HG03571 (cell line): Measurements from ENCODE around the gene CEP290.

Source experiments
- ATAC-seq: cut with Tn5 transposase; IDR thresholded peaks from one replicate; pipeline ENCODE4 v1.9.1; 2021; ENCODE audit not compliant: unreplicated experiment

The CEP290 gene, protein sequence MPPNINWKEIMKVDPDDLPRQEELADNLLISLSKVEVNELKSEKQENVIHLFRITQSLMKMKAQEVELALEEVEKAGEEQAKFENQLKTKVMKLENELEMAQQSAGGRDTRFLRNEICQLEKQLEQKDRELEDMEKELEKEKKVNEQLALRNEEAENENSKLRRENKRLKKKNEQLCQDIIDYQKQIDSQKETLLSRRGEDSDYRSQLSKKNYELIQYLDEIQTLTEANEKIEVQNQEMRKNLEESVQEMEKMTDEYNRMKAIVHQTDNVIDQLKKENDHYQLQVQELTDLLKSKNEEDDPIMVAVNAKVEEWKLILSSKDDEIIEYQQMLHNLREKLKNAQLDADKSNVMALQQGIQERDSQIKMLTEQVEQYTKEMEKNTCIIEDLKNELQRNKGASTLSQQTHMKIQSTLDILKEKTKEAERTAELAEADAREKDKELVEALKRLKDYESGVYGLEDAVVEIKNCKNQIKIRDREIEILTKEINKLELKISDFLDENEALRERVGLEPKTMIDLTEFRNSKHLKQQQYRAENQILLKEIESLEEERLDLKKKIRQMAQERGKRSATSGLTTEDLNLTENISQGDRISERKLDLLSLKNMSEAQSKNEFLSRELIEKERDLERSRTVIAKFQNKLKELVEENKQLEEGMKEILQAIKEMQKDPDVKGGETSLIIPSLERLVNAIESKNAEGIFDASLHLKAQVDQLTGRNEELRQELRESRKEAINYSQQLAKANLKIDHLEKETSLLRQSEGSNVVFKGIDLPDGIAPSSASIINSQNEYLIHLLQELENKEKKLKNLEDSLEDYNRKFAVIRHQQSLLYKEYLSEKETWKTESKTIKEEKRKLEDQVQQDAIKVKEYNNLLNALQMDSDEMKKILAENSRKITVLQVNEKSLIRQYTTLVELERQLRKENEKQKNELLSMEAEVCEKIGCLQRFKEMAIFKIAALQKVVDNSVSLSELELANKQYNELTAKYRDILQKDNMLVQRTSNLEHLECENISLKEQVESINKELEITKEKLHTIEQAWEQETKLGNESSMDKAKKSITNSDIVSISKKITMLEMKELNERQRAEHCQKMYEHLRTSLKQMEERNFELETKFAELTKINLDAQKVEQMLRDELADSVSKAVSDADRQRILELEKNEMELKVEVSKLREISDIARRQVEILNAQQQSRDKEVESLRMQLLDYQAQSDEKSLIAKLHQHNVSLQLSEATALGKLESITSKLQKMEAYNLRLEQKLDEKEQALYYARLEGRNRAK (N-terminal part only)

DNA sequence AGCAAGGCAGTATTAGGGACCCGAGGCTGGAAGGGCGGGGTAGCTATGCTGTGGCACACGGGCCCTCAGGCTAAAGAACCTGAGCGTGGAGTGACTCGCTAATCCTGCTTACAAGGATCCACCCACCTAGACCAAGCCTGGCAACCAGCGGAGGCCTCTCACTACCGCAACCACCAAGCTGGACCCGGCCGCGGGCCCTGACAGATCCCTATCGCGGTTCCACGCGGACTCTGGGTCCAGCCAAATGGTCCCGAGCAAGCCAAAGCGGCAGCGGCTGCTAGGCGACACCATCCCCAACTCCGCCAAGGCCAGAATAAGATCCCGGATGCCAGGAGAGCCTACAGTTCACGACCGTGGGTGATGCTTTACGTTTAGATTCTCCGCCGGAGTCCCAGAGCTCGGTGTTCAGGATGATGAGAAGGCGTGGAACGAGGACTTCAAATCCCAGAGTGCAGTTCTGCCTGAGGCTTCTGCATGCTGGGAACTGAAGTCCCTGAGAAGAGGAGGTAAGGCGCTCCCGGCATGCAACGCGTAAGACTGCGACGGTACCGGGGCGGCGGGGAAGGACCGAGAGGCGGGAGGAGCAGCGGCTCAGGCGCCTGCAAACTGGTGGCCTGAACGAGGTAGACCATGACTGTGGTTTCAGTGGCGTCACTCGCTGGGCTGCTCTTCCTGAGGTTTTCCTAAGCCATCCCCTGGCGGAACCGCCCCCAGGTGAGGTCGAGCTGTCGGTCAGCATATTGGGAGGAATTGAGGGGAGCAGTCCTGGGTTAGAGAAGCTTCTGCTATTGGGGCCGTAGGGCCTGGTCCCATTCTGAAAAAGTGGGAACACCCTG, at the start of gene CEP290, which contains the start of gene TMTC3:
TSS of gene CEP290 (minus strand) at position 315 of the 836 bp plus-strand sequence. CDS start 781 bp downstream, outside the sequence.
TSS of gene TMTC3 (plus strand) at position 534 of the 836 bp plus-strand sequence. CDS start 6,009 bp downstream, outside the sequence.
- ATAC-seq: peak; percentile 94

DNA sequence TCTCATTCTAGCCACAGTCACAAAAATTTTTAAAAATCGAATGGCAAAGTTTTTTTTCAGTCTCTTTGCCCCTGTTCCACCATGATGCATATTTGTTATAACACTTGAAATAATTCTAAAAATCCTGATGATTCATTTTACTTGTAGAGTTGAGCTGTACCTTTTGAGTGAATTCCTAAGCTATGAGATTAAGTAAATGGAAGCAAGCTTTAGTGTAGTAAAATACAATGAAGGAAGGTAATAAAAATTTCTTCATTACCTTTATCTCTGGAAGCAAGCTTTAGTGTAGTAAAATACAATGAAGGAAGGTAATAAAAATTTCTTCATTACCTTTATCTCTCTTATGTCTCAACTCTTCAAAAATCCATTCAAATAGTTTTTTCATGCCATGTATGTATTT, 46.3 kb upstream of the CEP290 start:
- ATAC-seq: no peak

DNA sequence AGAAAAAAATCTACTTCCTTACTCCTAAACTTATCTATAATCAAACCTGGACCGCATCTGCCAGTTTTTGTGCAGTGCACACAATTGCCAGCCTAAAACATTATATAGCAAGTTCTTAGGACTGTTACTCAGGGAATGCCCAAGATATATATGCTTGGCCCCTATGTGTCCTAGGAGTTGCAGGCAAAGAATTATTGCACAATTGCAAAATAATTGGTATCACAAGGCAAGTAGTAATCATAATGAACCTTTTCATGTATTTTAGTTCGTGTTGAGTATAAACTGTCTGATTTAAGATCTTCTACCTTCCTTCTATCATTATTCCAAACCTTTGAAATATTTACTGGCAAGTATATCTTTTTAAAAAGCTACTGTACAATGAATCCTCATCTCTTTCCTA, 45.7 kb upstream of the CEP290 start:
- ATAC-seq: no peak

DNA sequence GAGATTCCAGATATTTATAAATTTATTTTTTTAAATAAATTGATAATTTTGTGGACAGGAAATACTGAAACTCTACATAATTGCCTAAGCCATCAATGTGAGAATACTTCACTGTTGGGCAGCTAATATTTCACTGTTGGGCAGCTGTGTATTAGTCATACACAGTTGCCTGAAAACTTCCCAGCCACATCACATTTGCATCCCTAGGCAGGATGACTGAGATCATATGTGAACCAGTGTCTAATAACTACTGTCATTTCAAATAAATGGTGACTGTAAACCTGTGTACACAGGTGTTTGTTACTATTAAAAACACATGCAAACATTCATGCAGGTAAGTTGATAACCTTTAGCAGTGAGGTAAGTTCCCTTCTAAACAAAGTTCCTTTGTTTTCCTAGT, 44.1 kb upstream of the CEP290 start:
- ATAC-seq: no peak

DNA sequence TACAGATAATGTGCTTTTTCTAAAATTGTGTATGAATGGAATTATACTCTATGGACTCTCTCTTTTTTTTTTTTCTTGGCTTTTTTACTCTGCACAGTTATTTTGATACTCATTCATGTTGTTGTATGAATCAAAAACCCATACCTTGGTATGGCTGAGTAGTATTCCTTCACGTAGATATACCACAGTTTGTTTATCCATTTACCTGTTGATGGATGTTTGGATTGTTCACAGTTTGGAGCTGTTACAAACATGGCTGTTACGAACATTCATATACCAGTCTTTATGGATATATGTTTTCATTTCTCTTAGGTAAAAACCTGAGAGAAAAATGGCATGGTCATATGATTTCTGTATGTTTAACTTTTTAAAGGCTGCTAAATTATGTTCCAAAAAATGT, 43.4 kb upstream of the CEP290 start:
- ATAC-seq: no peak

DNA sequence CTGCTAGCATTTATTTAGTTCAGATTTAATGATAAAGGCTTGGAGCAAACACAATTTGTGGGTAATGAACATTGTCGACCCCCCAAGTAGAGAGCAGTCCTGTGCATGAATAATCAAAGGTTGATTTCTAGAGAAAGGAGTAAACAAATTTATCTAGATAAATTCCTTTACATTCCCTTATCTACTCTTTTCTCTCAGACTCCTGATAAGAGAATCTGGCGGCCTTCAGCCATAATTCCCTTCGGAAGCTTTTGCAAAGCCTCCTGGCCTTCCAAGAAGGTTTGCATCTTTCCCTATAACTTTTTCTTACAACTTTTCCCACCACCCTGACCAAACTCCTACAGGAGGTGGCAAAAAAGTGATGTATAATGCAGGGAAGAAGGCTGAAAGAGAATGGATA, 42.3 kb upstream of the CEP290 start:
- no peak for ATAC-seq

DNA sequence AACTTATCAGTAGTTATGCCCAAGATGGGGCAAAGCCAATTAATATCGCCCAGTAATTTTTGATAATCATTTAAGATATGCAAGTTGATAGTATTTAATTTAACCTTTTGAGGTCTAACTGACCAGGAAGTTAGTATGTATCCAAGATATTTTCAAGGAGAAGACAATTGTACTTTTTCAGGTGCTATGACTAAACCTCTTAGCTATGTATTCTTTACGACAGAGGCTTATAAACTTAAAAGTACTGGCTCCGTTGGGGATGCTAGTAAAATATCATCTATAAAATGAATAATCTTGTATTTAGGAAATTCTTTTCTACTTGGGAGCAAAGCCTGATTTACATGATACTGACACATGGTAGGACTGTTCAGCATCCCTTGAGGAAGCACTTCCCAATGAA, 40.5 kb upstream of the CEP290 start:
- ATAC-seq: no peak

DNA sequence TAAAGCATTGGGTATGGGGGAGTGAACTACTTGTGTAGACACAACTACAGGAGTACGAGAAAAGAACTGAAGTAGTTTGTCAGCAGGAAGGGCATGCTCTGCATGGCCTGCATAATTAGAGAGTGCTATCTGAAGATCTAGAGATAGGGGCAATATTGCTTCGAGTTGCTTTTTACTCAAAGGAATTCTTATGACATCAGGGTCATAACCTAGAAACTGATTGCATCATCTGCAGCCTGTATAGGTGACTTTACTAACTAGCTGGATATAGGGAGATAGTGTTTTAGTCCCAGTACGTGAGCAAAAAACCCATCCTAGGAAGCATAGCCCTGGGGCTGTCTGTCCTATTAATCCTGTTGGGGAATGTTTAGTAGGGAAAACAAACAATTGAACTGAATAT, 40.0 kb upstream of the CEP290 start:
- ATAC-seq: no peak

DNA sequence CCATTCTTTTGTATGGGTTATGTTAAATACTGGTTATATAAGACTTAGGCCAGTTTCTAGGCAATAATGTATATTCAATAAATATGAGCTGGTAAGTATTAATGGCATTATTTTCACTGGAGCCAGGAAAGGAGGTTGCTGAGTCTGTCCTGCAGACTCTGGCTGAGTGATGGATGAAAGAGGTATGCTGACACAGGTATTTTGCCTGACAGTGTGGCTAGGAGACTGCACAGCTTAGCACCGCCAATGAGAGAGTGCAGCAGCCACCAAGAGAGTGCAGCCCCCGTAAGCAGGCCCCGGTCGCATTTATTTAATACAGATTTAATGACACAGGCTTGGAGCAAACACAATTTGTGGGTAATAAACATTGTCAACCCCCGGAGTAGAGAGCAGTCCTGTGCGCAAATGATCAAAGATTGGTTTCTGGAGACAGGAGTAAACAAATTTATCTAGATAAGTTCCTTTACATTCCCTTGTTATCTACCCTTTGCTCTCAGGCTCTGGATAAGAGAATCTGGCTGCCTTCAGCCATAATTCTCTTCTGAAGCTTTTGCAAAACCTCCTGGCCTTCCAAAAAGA, 37.6 kb upstream of the CEP290 start:
- ATAC-seq: no peak

DNA sequence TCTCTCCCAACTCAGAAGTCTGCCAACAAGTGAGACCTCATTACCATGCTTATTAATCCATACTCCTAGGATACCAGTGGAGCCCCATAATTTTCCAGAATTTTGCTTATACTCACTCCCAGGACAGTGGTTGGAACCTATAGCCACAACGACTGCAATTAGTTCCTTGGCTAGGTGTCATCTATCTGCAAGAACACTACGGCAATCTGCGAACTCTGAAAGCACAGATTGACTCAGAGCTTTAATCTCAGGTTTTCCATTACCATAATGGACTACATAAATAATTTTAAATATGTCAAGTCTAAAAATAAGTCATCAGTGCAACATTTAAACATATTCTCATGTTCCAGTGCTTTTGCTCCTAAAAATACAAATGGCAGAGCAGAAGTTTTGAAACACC, 33.7 kb upstream of the CEP290 start:
- ATAC-seq: no peak

DNA sequence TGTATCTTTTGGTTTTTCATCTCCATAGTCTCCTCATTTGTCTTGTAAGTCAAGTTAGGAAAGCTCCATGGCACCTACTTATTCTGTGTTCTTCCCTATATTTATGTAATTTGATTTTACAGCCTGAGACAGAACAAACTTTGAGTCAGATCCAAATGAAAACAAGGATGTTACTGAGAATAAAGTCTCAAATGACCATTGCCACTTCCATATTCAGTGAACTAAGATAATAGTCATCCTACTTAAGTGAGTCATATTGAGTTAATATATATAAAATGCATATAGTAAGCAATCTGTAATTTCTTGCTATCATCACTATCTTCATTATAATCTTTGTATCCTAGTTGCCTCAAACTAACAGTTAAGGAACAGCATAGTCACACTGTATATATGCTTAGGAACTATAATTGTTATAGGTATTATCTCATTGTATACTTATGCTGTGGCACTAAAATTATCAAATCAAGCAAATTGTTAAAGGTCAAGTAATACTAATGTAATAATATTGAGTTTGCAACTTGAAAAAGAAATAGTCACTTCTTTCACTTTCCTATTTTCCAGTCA, 31.0 kb upstream of the CEP290 start:
- no peak for ATAC-seq

DNA sequence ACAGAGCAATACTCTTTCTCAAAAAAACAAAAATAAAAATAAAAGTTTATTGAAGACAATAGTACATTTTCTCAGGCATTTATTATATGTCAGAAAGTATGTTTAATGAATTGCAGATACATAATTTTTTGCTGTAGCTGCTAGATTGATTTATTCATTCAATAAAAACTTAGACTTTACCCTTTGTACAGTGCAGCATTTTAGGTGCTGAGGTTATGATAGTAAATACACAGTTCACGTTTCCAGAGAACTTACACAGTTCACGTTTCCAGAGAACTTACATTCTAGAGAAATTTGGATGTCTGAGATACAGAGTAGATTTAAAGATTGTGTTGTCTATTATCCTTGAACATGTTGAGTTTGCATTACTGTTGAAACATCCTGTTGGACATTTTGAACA, 25.5 kb upstream of the CEP290 start:
- ATAC-seq: no peak

DNA sequence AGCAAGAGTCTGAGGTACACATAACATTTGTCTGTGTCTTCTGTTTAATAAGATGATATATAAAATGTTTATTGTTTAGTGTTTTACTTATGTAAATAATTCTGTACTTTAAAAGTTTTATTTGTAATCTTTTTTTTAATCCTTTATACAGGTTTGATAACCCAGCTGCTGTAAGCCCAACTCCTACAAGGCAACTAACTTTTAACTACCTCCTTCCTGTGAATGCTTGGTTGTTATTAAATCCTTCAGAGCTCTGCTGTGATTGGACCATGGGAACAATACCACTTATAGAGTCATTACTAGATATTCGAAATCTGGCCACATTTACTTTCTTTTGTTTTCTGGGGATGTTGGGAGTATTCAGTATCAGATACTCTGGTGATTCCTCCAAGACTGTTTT, 24.3 kb upstream of the CEP290 start:
- ATAC-seq: no peak

DNA sequence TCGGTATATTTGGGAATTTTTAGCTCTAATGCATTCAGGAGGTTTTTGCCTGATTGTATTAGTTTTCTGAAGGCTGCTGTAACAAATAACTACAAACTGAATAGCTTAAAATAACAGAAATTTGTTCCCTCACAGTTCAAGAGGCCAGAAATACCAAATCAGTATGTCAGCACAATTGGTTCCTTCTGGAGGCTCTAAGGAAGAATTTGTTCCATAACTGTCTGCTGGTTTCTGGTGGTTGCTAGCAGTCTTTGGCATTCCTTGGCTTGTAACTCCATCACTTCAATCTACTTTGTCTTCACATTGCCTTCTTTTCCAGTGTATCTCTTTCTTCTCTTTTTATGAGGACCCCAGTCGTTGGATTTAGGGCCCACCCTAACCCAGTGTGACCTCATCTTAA, 21.5 kb upstream of the CEP290 start:
- no peak for ATAC-seq

DNA sequence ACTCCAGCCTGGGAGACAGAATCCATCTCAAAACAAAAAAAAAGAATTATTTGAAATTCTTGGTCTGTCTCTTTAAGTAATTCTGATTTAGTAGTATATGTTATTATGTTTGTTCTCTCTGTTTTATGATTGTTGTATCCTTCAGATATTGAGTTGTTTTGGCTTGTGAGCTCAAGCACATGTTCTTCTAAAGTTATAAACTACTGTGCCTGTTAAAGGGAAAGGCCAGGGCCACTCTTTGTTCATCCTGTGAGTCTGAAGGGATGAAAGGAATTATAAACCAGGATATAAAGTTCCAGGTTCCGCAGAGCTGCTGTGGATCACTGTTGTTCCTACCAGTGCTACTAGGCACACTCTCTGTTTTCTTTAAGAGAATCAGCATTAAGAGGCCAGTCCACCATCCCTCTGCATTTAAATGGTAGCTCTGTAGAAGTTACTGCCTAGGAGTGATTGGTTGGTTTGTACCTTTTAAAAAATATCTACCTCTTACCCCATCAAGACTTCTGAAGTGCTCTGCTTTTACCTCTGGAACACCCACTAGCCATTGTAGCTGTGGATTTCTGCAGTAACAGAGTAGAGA, 14.3 kb upstream of the CEP290 start:
- no peak for ATAC-seq

DNA sequence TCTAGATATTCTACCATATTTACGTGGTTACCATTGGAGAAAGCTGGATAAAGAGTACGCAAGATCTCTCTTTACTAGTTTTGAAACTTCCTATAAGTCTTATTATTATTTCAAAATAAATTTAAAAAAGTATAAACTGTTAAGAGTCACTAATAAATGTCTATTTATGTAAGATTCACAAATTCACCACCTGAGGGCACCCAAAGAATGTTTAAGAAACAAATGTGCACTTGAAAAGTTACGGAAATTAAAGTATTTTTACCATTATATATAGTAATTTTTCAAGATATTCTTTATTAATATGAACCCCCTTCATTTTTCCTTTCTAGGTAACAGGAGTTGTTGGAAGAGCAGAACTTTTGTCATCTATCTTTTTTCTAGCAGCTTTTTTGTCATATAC, 12.1 kb upstream of the CEP290 start:
- ATAC-seq: no peak

DNA sequence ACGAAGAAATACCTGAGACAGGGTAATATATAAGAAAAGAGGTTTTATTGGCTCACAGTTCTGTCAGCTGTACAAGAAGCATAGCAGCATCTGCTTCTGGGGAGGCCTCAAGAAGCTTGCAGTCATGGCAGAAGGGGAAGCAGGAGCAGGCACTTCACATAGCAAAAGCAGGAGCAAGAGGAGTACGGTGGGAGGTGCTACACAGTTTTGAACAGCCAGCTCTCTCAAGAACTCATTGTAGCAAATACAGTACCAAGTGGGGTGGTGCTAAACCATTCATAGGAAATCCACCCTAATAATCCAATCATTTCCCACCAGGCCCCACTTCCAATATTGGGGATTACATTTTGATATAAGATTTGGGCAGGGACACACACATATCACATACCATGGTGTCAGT, 8.2 kb upstream of the CEP290 start:
- no peak for ATAC-seq

DNA sequence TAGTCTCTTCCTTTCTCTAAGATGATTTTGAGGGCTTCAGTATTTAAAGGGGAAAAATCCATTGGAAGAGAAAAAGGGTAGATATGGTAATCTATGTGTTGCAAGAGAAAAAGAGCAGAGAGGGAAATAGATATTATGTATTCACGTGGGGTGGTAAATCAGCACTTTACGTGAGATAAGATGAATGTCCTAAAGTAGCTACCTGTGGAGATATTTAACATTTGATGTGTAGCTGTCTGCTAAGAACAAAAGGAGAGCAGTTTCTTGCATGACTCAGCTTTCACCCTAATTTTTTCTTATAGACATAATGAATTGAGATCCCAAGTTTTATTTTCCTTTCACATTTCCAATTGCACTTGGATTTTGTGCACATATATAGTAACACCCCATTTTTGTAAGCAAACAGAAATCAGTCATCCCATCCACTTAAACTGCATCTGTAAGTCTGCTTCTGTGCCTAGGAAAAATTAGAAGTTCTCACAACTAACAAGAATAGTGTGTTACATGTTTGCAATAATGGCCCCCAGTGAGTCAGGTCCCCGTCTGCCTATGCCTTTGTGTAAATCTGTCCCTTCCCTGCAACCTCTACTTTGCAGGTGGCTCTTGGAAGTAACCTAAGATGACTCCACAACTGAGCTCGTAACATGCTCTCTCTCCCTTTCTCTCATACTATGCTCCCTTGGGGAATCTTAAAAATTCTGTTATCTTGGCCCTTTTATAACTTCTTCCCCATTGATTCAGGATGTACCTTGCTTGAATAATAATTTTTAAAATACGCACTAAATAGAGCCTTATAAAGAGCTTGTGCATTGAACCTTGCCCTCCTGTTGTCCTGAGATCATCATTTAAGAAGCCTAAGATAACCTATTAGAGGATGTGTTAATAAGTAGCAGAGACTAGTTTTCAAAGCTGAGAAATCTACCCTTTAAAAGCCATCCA, 3.9 kb upstream of the CEP290 start:
- no peak for ATAC-seq
